Epithelial cell of proximal tubule (primary cell): ENCODE measurements around the gene FHIT. TPM values are rescaled to one million over a fixed set of nuclear protein-coding genes. Genes with fewer than 3 reads are reported as not detected.

Source experiments
- DNase-seq: peaks from one replicate; pipeline ENCODE4 v3.0.0-alpha.2; 2011; ENCODE audit warnings: low read depth
- H3K4me3 ChIP-seq: 2 replicates; pipeline ENCODE4 v1.5.1; 2011; ENCODE audit warnings: low read depth, mild to moderate bottlenecking, low read length
- CTCF ChIP-seq: conservative IDR thresholded peaks from 2 replicates; pipeline ENCODE4 v1.5.1; 2012; ENCODE audit warnings: low read depth, mild to moderate bottlenecking, low read length
- total RNA-seq: library from RNA; depleted of rRNA; stranded (reverse); fragments of >200 nt; gene quantifications from 2 replicates; pipeline ENCODE4 v1.2.3, GENCODE V29; 2015

Gene FHIT
- total RNA-seq, 1 donor from 2014 or later: 3.7 TPM

- TF ChIP-seq CTCF: no peak
- H3K4me3 ChIP-seq: no peak overlapping the region
- no peak for DNase-seq
Observed at GRCh38 chr3:60281970-60282369, 969.3 kb downstream of the FHIT start.

- no peak for TF ChIP-seq CTCF
- H3K4me3 ChIP-seq: no peak overlapping the region
- no peak for DNase-seq
Observed at GRCh38 chr3:60277361-60277800, 973.9 kb downstream of the FHIT start.

GRCh38 chr3:60276615-60277014 is 974.6 kb downstream of the FHIT start:
- no peak for TF ChIP-seq CTCF
- no peak for DNase-seq

GRCh38 chr3:60274646-60275045 is 976.6 kb downstream of the FHIT start:
- no peak for DNase-seq
- TF ChIP-seq CTCF: no peak

More at GRCh38 chr3:60276615-60277014, 974.6 kb downstream of the FHIT start:
- H3K4me3 ChIP-seq: no peak overlapping the region

GRCh38 chr3:60274098-60274497 is 977.2 kb downstream of the FHIT start:
- no peak for DNase-seq
- H3K4me3 ChIP-seq: no peak overlapping the region
- TF ChIP-seq CTCF: no peak

More at GRCh38 chr3:60274646-60275045, 976.6 kb downstream of the FHIT start:
- H3K4me3 ChIP-seq: no peak overlapping the region

GRCh38 chr3:60269829-60270266 is 981.4 kb downstream of the FHIT start:
- no peak overlapping the region for H3K4me3 ChIP-seq
- TF ChIP-seq CTCF: no peak
- no peak for DNase-seq

- H3K4me3 ChIP-seq: no peak overlapping the region
- DNase-seq: no peak
- TF ChIP-seq CTCF: no peak
Observed at GRCh38 chr3:60269377-60269776, 981.9 kb downstream of the FHIT start.
